HG03039 (cell line): ENCODE results near the gene SAPCD2.

Experiments
- ATAC-seq: cut with Tn5 transposase; IDR thresholded peaks from one replicate; pipeline ENCODE4 v1.9.1; 2021; ENCODE audit warnings: mild to moderate bottlenecking, moderate library complexity; ENCODE audit not compliant: unreplicated experiment

The SAPCD2 gene

GRCh38 chr9:137019891-137020683 lies 50.3 kb downstream of the SAPCD2 start:
- ATAC-seq, result no peak

GRCh38 chr9:137018761-137019559 lies 51.4 kb downstream of the SAPCD2 start:
- ATAC-seq, result no peak

GRCh38 chr9:137017791-137018497 lies 52.4 kb downstream of the SAPCD2 start:
- ATAC-seq, result no peak

GRCh38 chr9:137017071-137017470 lies 53.3 kb downstream of the SAPCD2 start:
- no peak for ATAC-seq

- no peak for ATAC-seq
Measured at GRCh38 chr9:137016436-137016835, 53.9 kb downstream of the SAPCD2 start.

GRCh38 chr9:137015976-137016375 lies 54.4 kb downstream of the SAPCD2 start:
- ATAC-seq, result no peak

- ATAC-seq, result no peak
Measured at GRCh38 chr9:137015540-137015930, 54.8 kb downstream of the SAPCD2 start.

- no peak for ATAC-seq
Measured at GRCh38 chr9:137014776-137015539, 55.4 kb downstream of the SAPCD2 start.

GRCh38 chr9:137014166-137014565 lies 56.2 kb downstream of the SAPCD2 start:
- no peak for ATAC-seq

- ATAC-seq, result no peak
Measured at GRCh38 chr9:137013571-137013940, 56.8 kb downstream of the SAPCD2 start.

- ATAC-seq, result no peak
Measured at GRCh38 chr9:137012694-137013570, 57.4 kb downstream of the SAPCD2 start.
